H1 (cell line): Measurements from ENCODE around the gene USP13. TPM values are rescaled to one million over a fixed set of nuclear protein-coding genes. Genes with fewer than 3 reads are reported as not detected.

Experiments
- BACH1 ChIP-seq: IDR thresholded peaks from 2 replicates; pipeline ENCODE4 v1.6.1; 2012; ENCODE audit warnings: low read length, improper control_type of control experiment
- EZH2 ChIP-seq: fragments of 200-600 bp; sonication (generic); IDR thresholded peaks from 2 replicates; pipeline ENCODE4 v1.7.1; 2012; ENCODE audit warnings: low read depth, mild to moderate bottlenecking, moderate library complexity, low read length, inconsistent platforms; ENCODE audit not compliant: severe bottlenecking
- KDM1A ChIP-seq: fragments of 200-600, 300-600 bp; sonication (generic); IDR thresholded peaks from 2 replicates; pipeline ENCODE4 v1.7.1; 2016; ENCODE audit warnings: mild to moderate bottlenecking, low read length, borderline replicate concordance
- SP4 ChIP-seq: IDR thresholded peaks from 2 replicates; pipeline ENCODE4 v1.6.1; 2012; ENCODE audit warnings: low read length, inconsistent platforms
- polyA plus RNA-seq, 7 experiments: library from polyadenylated mRNA; depleted of rRNA in 3 of 7; stranded (reverse) in 5 of 7; unstranded in 2 of 7; fragments of >200 nt in 5 of 7; fragments of 200-250 nt in 2 of 7; gene quantifications; 1 replicate in 5 of 7; 2 replicates in 1 of 7; 4 replicates in 1 of 7; pipeline versions ENCODE4 v1.2.1 to v1.2.3, GENCODE V29; 2011 to 2013; ENCODE audit warnings: missing spikeins in 2 of 7, mixed read lengths in 2 of 7
- total RNA-seq: library from RNA; stranded (reverse); fragmentation: NEBNext Ultra II Directional; extraction: Animal tissue kit (Norgen Biotek cat#: 25700); gene quantifications from 2 replicates; pipeline ENCODE4 v1.2.1, GENCODE V29; 2021
- TF ChIP-seq, protein P1 (sequence below): fragments of 300-600 bp; sonication (generic); IDR thresholded peaks from 2 replicates; pipeline ENCODE4 v1.7.1; 2012; ENCODE audit warnings: low read length, moderate library complexity, mild to moderate bottlenecking, inconsistent platforms; ENCODE audit not compliant: insufficient replicate concordance

USP13 gene
- total and polyA plus RNA-seq, 2 of the 8 experiments (the other 6 are each of a cell fraction or from before 2014, with no cell fraction given), result 7.9 to 25.9 TPM

DNA sequence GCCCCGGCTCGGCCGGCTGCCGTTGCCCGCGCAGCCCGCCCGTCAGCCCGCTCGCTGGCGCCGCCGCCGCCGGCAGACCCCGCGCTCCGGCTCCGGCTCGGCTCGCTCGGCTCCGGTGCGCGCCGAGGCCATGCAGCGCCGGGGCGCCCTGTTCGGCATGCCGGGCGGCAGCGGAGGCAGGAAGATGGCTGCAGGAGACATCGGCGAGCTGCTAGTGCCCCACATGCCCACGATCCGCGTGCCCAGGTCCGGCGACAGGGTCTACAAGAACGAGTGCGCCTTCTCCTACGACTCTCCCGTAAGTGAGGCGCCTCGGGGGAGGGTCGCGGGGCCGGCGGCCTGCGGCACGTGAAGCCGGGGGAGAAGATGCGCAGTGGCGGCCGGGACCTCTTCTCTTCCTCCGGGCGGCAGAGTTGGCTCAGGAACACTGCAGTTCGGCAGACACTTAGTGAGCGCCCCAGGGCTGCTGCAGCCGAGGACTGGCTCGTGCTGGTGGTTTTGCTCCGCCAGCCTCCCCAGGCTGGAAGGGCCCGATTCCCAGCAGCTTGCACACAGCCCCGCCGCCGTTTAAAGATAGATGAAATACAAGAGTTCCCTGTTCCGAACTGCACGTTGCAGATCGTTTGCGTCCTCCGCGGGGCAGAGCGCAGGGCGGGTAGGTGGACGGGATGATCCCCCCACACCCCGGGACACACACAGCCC, 407 bp downstream of the USP13 start (continued):
- TF ChIP-seq, protein P1, sequence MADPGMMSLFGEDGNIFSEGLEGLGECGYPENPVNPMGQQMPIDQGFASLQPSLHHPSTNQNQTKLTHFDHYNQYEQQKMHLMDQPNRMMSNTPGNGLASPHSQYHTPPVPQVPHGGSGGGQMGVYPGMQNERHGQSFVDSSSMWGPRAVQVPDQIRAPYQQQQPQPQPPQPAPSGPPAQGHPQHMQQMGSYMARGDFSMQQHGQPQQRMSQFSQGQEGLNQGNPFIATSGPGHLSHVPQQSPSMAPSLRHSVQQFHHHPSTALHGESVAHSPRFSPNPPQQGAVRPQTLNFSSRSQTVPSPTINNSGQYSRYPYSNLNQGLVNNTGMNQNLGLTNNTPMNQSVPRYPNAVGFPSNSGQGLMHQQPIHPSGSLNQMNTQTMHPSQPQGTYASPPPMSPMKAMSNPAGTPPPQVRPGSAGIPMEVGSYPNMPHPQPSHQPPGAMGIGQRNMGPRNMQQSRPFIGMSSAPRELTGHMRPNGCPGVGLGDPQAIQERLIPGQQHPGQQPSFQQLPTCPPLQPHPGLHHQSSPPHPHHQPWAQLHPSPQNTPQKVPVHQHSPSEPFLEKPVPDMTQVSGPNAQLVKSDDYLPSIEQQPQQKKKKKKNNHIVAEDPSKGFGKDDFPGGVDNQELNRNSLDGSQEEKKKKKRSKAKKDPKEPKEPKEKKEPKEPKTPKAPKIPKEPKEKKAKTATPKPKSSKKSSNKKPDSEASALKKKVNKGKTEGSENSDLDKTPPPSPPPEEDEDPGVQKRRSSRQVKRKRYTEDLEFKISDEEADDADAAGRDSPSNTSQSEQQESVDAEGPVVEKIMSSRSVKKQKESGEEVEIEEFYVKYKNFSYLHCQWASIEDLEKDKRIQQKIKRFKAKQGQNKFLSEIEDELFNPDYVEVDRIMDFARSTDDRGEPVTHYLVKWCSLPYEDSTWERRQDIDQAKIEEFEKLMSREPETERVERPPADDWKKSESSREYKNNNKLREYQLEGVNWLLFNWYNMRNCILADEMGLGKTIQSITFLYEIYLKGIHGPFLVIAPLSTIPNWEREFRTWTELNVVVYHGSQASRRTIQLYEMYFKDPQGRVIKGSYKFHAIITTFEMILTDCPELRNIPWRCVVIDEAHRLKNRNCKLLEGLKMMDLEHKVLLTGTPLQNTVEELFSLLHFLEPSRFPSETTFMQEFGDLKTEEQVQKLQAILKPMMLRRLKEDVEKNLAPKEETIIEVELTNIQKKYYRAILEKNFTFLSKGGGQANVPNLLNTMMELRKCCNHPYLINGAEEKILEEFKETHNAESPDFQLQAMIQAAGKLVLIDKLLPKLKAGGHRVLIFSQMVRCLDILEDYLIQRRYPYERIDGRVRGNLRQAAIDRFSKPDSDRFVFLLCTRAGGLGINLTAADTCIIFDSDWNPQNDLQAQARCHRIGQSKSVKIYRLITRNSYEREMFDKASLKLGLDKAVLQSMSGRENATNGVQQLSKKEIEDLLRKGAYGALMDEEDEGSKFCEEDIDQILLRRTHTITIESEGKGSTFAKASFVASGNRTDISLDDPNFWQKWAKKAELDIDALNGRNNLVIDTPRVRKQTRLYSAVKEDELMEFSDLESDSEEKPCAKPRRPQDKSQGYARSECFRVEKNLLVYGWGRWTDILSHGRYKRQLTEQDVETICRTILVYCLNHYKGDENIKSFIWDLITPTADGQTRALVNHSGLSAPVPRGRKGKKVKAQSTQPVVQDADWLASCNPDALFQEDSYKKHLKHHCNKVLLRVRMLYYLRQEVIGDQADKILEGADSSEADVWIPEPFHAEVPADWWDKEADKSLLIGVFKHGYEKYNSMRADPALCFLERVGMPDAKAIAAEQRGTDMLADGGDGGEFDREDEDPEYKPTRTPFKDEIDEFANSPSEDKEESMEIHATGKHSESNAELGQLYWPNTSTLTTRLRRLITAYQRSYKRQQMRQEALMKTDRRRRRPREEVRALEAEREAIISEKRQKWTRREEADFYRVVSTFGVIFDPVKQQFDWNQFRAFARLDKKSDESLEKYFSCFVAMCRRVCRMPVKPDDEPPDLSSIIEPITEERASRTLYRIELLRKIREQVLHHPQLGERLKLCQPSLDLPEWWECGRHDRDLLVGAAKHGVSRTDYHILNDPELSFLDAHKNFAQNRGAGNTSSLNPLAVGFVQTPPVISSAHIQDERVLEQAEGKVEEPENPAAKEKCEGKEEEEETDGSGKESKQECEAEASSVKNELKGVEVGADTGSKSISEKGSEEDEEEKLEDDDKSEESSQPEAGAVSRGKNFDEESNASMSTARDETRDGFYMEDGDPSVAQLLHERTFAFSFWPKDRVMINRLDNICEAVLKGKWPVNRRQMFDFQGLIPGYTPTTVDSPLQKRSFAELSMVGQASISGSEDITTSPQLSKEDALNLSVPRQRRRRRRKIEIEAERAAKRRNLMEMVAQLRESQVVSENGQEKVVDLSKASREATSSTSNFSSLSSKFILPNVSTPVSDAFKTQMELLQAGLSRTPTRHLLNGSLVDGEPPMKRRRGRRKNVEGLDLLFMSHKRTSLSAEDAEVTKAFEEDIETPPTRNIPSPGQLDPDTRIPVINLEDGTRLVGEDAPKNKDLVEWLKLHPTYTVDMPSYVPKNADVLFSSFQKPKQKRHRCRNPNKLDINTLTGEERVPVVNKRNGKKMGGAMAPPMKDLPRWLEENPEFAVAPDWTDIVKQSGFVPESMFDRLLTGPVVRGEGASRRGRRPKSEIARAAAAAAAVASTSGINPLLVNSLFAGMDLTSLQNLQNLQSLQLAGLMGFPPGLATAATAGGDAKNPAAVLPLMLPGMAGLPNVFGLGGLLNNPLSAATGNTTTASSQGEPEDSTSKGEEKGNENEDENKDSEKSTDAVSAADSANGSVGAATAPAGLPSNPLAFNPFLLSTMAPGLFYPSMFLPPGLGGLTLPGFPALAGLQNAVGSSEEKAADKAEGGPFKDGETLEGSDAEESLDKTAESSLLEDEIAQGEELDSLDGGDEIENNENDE, result no peak
- TF ChIP-seq EZH2 (no peak), SP4 (no peak), BACH1 (no peak), KDM1A (no peak)
